ENCODE measurements around the gene PRKG2.
"Not testable (repeated sequence)": the region's sequence is repeated elsewhere in the genome, so short reads cannot be mapped to it uniquely, and the experiment has no call there.

Gene PRKG2

GRCh38 chr4:81162752-81163458 is 52.1 kb downstream of the PRKG2 start:
- H3K36me3 ChIP-seq: no peaks in the 10 kb centered on the region
- TF ChIP-seq CTCF (IDR thresholded peaks at IDR 0.05; ENCODE audit: low read depth, low read length): no peak
- no peaks in the 10 kb centered on the region for H3K4me1 ChIP-seq
- H3K4me3 ChIP-seq (ENCODE audit: low read depth, low read length): no peak overlapping the region
- H3K9me3 ChIP-seq: no peaks in the 10 kb centered on the region
- H3K27me3 ChIP-seq: no peaks in the 10 kb centered on the region
- no peak for DNase-seq

- H3K9me3 ChIP-seq; H3K36me3 ChIP-seq; H3K27me3 ChIP-seq; H3K4me3 ChIP-seq (ENCODE audit: low read depth, low read length); DNase-seq; H3K4me1 ChIP-seq: not testable (repeated sequence)
These were observed 61.2 kb downstream of the PRKG2 start for GRCh38 chr4:81153714-81154323.

GRCh38 chr4:81152839-81153713 is 61.9 kb downstream of the PRKG2 start:
- H3K4me3 ChIP-seq (ENCODE audit: low read depth, low read length): no peak overlapping the region
- TF ChIP-seq CTCF (IDR thresholded peaks at IDR 0.05; ENCODE audit: low read depth, low read length): no peak
- H3K36me3 ChIP-seq: no peaks in the 10 kb centered on the region
- no peaks in the 10 kb centered on the region for H3K27me3 ChIP-seq
- H3K9me3 ChIP-seq: no peaks in the 10 kb centered on the region
- no peak for DNase-seq
- no peaks in the 10 kb centered on the region for H3K4me1 ChIP-seq

- H3K4me3 ChIP-seq (ENCODE audit: low read depth, low read length): no peak overlapping the region
- H3K9me3 ChIP-seq: no peaks in the 10 kb centered on the region
- no peak for DNase-seq
- H3K36me3 ChIP-seq: no peaks in the 10 kb centered on the region
- H3K27me3 ChIP-seq: no peaks in the 10 kb centered on the region
- no peak for TF ChIP-seq CTCF (IDR thresholded peaks at IDR 0.05; ENCODE audit: low read depth, low read length)
- no peaks in the 10 kb centered on the region for H3K4me1 ChIP-seq
These were observed 65.0 kb downstream of the PRKG2 start for GRCh38 chr4:81149976-81150375.

GRCh38 chr4:81148576-81148975 is 66.4 kb downstream of the PRKG2 start:
- Histone ChIP-seq H3K27me3 (no peaks in the 10 kb centered on the region), H3K9me3 (no peaks in the 10 kb centered on the region), H3K36me3 (no peaks in the 10 kb centered on the region), H3K4me3 (ENCODE audit: low read depth, low read length) (no peak overlapping the region), H3K4me1 (no peaks in the 10 kb centered on the region)
- no peak for DNase-seq
- no peak for TF ChIP-seq CTCF (IDR thresholded peaks at IDR 0.05; ENCODE audit: low read depth, low read length)

GRCh38 chr4:81146466-81146865 is 68.6 kb downstream of the PRKG2 start:
- no peaks in the 10 kb centered on the region for H3K27me3 ChIP-seq
- no peaks in the 10 kb centered on the region for H3K36me3 ChIP-seq
- H3K4me3 ChIP-seq (ENCODE audit: low read depth, low read length): no peak overlapping the region
- no peaks in the 10 kb centered on the region for H3K4me1 ChIP-seq
- H3K9me3 ChIP-seq: no peaks in the 10 kb centered on the region
- no peak for DNase-seq
- no peak for TF ChIP-seq CTCF (IDR thresholded peaks at IDR 0.05; ENCODE audit: low read depth, low read length)
